Left kidney (tissue), 2 donors: ENCODE data around the gene MAP2. TPM values are rescaled to one million over a fixed set of nuclear protein-coding genes. Genes with fewer than 3 reads are reported as not detected.
"Not testable (repeated sequence)": the region's sequence is repeated elsewhere in the genome, so short reads cannot be mapped to it uniquely, and the experiment has no call there.

ENCODE experiments used
- DNase-seq: peaks from one replicate; pipeline ENCODE4 v3.0.0-alpha.2; 2013
- polyA plus RNA-seq: library from polyadenylated mRNA; unstranded; fragments of 120-200 nt; gene quantifications from one replicate; pipeline ENCODE4 v1.2.1, GENCODE V29; 2013; ENCODE audit not compliant: insufficient read length

The MAP2 gene
- polyA plus RNA-seq, 1 donor = 42.7 TPM

DNA sequence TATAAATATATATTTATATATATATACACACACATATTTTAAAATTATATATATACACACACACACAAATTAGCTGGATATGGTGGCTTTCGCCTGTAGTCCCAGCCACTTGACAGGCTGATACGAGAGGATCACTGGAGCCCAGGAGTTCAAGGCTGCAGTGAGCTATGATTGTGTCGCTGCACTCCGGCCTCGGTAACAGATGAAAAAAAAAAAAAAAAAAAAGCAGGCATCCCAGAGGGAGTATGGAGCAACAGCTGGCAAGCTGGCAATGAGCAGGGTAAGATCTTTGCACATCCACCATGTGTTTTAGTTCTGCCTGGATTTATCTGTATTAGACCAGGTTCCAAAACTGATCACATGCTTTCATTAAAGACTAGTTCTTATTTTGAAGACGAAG, 170.1 kb downstream of the MAP2 start:
- no peak for DNase-seq

DNA sequence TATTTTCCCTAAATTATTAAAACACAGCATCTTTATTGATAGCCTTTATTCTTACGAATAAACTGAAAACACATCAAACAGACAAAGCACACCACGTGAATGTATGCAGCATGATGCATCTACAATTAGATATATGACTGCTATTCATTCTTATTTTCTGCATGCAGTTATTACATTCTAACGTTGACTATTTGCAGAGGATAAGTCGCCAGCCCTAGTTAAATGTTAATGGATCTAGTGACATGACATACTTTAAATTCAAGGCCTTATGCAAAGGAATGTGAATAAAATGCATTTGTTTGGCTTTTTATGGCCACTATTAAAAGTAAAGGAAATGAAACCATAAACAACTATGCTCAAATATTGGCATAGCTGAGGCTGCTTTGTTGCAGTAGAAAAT, 172.4 kb downstream of the MAP2 start:
- DNase-seq = no peak

DNA sequence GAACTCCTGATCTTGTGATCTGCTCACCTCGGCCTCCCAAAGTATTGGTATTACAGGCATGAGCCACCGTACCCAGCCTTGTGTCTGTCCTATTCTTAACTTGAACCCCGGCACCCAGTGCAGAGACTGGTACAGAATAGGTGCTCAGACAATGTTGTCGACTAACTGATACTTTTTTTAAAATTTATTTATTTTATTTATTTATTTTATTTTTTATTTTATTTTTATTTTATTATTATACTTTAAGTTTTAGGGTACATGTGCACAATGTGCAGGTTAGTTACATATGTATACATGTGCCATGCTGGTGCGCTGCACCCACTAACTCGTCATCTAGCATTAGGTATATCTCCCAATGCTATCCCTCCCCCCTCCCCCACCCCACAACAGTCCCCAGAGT, 174.4 kb downstream of the MAP2 start:
- DNase-seq = not testable (repeated sequence)

DNA sequence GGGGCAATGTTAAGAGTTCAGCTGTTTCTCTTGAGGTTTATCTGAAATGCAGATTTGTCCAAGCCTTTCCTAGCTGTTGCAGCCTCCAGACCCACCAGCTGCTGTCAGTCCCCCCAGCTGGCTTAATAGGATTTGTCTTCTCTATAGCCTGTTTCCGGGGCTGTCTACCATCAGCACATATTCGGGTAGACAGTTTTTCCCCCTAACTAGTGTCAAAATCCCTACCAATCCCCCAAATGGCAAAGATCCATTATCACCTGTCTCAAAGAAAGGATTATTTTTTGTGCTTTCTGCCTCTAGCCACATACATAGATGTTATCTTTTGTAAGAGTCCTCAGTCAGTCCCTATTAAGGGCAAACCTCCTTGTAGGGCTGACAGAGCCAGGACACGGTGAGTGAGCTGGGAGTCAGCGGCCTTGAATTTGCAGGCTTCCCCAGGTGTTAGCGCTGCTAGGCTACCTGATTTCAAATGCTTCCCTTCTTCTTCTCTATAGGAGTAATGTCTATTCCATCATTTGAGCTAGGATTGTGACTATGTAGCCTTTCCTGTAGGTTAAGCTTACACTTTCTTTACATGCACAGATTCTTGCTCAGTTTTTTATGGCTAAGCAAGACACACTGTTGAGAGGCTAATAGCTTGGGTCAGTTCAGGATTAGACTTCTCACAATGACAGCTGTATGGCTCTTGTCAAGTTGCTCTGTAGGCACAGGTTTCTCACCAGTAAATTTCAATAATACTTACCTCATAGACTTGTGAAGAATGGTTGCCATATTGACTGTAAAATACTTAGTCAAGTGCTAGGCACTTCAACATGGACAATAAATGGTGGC, 176.7 kb downstream of the MAP2 start:
- DNase-seq = no peak

DNA sequence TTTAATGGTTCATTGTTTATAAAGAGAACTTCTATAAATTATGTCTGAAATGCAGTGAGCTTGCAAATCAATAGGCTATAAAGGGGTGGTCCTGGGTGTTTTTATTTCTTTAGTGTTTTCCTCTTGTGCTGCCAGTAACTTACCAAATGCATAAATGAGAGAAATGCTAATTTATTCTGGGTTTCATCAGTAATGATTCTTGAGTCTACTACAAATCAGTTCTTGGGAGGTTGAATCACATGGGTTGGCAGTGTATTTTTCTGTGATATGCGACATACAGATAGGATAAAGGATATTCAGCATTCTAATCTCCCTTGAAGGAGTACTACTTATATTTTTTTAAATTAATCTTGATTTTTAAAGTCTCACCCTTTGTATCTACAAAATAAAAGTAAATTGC, 177.7 kb downstream of the MAP2 start:
- no peak for DNase-seq

DNA sequence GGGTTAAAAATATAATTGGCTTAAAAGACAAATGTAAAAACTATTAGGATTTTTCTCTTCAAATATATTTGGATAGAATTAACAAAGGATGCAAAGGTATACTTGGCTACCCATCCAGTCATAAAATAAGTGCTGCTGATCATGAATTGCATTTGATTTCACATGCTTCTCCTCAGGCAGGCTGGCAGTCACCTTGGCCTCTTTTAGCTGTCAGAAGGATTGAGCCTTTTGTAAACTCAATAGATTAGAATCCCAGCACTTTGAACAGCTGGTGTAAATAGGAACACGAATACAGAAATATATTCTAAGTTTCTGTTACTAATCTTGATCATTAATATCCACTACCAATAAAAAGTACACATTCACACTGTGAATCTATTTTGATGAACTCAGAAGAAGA, 178.4 kb downstream of the MAP2 start:
- no peak for DNase-seq

DNA sequence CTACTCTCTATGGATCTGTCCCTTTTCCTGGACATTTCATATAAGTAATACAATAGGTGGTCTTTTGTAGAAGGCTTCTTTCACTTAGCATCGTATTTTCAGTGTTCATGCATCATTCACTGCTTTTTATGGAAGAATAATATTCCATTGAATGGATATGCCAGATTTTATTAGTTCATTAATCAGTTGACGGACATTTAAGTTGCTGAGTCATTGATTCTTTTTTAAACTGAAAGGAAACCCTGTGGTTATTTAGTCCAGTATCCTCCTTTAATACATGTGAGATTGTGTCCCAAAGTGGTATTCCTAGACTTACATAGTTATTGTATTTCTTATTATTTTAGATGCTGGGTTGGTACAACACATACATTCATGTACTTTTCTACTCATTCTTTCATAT, 185.7 kb downstream of the MAP2 start:
- DNase-seq = no peak

DNA sequence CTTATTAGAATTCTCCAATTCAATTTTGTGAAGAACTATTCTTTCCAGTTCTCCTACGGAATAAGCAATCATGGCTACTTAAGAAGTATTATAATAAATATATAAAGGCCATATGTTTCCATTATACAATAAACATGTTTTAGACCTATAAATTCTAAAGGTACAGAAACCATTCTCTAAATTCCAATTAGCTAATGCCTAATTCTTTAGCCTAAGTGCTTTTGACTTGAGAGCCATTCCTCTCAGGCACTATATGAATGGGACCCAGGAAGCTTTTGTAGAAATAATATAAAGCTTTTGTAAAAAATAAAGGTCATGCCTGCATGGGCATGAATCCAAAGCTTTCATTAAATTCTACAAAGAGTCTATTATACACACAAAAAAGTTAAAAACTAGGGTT, 186.8 kb downstream of the MAP2 start:
- DNase-seq = no peak

DNA sequence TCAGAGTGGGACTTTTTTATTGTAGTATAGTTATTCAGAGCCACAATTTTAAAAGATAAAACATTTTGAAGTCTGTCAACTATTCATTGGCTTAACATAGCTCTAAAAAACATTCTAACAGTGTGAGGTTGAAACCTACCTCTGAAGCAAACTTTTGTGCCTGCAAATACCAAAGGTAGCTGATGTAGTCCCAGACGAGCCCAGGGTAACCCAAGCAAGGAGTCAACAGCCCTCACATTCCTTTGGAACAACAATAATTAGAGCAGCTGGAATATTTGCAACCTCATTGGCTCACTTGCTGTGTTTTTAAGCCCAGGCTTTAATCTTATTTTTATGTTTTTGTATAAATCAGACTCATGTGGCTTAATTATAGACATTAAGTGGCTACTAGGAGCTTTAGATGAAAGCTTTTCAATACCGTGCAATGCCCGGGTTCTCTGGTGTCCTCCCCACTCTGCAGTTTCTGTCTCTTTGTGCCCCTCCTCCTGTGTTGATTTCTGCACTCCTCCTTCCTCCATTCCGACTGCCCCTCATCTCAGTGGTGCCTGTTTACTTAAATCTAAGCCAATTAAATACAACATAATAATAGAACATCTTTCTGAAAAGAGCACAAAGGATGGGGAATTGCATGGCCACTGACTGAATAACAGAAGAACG, 189.9 kb downstream of the MAP2 start:
- DNase-seq = no peak

DNA sequence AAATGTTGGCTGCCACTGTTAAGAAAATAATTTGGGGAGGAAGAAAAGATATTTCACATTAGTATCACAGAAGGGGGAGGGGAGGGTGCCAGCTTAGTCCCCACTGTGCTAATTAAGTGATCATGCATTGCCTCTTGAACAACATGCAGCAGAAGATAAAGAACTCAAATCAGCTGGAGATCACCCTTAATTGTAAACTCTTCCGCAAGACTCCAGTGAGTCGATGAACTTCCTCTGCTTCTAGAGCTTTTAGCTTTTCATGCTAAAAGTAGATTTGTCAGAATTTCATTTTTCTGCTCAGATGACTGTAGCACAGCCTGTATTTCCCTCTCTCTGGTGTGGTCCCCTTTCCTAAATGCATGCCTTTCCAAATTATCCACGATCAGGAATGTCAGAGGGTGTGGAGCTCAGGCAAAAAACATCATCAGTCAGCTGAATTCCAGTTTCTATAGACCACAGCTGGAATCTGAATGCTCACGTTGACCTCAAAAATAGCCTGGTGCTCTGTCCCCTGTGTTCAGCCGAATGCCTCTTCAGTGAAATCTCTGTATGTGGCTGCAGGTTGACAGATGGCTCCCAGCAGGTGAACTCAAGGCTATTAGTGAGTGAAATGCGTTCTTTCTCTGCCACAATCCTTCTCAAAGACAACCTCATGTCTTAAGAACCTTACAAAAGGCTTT, 191.0 kb downstream of the MAP2 start:
- DNase-seq = no peak

DNA sequence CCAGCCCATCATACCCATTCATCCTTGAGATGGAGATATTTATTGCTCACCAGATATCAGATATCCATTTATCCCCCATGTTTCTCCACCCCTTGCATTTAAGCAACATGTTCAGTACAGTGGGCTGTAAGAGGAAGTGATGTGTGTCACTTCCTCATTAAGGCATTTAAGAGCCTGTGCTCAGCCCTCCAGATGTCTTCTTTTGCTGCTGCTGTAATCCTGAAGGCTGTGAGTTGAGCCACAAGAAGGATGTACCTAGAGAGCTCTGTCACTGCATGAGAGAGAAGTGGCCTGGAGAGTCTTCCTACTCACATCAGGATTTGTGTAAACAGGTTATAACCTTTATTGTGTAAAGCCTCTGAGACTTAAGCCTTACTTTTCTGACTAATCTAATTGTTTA, 195.9 kb downstream of the MAP2 start:
- DNase-seq = no peak

DNA sequence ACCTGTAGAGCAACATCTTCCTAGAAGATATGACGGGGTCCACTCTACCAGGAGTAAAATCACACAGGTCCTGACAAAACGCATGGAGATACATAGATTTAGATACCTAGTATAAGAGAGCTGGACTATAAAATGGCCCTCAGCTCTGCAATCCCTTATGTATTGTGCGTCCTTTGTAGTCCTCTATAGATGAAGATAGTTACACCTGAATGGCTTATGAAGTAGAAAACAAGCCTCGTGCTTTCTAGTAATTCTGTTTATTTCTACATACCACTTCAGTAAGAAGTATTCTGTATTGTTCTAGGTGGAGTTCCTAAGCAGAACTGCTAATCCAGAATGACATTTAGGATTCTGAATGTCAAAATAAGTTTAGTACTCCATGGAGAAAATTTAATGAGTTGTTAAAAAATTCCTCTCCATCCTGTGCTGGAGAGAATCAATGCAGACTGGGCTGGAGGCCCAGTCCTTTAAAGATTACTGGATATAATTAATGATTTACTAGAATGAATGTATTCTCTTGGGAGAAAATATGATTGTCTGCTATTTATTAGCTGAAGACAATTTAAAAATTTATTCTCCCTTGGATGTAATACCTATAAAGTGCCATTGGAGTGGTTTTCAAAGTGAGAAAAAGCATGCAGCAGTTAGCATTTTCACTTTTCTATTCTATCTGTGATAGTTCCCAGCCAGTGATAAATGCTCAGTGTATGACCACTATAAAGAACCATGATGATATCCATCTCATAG, 200.5 kb downstream of the MAP2 start:
- no peak for DNase-seq

DNA sequence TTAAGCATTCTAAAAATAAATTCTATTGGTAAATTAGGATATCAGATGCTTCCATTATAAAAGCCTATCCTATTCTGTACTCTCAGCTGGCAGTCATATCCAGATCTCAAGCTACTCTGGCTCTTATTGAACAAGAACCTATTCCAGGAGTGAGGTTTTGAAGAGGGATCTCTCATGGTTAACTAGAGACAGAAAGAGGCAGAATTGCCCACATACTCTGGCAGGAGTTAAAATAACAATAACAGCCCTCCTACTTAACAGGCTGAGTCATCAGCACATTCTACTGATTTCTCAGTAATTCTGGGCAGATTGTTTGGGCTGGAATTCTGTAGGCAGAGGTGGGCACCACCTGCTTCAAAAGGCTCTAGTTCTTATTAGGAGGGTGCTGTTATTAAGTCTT, 205.8 kb downstream of the MAP2 start:
- DNase-seq = no peak

DNA sequence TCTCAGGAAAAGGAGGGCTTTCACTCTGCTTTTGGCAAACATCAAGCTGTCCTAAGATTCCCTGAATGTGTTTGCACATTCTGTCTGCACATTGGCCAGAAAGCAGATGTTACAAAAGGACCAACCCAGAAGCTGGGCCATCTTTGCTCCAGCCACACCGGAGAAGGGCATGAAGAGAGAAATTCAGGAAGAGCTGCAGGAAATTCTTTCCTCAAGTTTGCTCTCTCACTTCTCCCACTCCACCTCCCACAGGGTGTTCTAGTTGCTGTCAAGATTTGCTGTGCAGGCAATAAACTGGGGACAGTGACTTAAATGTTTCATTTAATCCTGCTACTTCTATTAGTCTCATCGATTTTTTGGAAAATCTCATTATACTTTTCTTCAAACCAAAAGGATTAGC, 210.1 kb downstream of the MAP2 start:
- no peak for DNase-seq

DNA sequence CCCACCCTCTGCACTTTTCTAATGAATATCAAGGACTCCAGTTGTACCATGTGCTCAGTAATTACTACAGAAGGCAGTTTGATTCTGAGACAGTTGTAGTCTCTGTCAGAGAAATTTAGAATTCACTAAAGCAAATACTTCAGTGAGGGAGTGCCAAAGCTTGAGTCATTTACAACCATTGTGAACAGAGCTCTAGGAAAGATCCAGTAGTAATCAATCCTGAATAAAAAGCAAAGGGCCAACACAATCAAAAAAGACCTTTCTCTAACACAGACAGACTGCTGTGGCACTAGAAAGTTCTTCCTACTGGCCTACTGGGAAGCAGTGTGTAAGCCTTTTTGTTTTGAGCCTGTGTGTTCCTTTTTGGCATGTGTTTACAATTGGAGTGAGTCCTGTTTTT, 212.2 kb downstream of the MAP2 start:
- DNase-seq = no peak

DNA sequence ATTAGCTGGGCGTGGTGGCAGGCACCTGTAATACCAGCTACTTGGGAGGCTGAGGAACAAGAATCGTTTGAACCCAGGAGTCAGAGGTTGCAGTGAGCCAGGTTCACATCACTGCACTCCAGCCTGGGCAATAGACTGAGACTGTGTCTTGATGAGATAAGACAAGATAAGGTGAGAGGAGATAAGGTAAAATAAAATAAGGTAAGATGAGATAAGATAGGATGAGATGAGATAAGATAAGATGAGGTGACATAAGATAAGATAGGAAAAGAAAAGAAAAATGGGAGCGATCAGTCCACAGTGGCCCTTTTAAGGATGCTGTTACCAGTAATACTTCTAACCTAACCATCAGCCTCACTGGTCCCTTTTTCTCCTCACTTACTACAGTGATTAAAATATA, 213.4 kb downstream of the MAP2 start:
- no peak for DNase-seq

DNA sequence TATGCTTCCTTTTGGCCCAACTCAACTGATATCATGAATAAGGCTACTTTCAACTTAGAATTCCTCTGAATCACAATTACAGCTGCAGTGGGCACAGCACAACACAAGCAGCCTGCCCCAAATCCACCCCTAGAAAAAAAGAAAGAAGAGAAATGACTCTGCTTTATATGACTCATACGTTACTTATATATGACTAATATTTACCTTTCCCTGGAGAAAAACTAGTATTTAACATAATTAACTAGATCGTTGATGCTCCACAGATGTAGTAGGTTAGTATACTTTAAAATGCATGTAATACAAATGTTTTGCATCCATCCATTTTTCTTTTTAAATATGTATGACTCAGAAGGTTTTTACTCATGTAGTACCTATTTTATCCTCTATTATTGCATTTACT, 214.5 kb downstream of the MAP2 start:
- DNase-seq = no peak

DNA sequence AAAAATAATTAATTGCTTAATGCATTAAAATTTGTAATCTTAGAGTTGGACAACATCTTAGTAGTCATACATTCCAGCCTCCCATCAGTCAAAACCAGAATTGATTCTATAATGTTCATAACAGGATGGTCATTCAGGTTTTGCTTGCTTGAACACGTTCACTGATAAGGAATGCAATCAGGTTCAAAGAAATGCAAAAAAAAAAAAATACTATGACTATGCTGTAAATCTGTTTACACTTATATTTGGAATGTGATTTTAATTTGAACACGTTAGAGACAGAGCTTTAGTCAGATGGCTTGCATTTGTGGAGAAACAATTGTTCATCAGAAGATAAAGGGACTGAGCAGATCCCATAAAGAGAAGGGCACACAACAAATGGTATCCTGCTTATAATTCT, 216.5 kb downstream of the MAP2 start:
- no peak for DNase-seq

DNA sequence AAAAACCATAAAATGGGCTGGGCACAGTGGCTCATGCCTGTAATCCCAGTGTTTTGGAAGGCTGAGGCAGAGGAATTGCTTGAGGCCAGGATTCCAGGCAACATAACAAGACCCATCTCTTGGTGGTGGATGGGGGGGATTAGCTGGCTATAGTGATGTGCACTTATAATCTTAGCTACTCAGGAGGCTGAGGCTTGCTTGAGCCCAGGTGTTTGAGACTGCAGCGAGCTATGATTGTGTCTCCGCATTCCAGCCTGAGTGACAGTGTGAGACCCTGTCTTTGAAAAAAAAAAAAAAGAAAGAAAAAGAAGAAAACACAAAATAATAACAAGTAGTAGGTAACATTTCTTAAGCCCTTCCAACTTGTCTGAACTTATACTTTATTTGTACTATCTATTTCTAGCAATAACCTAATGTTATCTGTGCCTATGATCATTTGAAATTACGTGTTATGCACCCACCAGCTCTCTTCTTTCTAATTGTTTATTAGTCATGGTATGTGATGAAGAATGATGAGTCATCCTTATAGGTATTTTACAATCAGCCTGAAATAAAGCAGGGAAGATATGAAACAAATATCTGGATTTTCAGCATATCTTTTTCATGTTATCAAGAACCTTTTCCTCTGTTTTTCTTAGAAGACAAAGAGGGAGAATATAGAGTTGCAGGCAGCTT, 218.4 kb downstream of the MAP2 start:
- DNase-seq = no peak

DNA sequence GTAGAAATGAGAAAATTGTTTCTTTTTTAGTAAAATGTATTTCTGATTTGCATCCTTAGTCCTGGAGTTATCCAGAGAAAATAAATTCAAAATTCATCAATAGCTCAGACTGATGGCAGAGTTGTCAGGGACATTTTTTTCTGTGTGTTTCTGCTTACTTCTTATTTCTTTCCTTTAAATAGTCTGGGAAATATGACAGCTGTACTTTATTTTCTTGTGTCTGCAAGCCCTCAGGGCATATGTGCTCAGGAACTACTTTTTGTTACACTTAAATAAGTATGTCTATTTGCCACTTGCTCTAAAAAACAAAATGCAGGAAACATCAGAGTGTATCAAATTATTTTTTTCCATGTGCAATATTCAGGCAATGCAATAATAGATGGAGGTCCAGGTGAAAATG, 221.0 kb downstream of the MAP2 start:
- no peak for DNase-seq

DNA sequence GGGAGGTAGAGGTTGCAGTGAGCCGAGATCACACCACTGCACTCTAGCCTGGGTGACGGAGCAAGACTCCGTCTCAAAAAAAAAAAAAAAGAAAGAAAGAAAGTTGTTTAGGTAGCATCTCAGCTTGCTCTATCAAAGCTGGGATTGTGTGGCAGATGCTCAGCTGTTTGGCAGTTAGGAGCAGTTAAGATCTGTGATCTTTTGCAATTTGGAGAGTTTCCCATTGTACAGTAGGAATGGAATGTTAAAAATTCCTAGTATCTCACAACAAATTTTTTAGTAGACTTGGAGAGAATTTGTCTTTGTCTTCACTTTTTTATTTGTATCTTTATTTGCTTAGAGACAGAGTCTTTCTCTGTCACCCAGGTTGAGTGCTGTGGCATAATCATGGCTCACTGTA, 224.9 kb downstream of the MAP2 start:
- no peak for DNase-seq

DNA sequence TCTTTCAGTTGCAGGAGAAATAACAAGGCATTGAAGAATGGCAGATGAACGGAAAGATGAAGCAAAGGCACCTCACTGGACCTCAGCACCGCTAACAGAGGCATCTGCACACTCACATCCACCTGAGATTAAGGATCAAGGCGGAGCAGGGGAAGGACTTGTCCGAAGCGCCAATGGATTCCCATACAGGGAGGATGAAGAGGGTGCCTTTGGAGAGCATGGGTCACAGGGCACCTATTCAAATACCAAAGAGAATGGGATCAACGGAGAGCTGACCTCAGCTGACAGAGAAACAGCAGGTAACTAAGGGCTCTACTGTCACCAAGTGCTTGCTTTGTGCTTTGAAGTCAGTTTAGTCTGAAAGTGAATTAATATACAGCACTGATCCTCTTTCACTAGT, 229.3 kb downstream of the MAP2 start:
- no peak for DNase-seq
